Lung (tissue), 12 donors: ENCODE results near the gene LTA. TPM values are rescaled to one million over a fixed set of nuclear protein-coding genes. Genes with fewer than 3 reads are reported as not detected.
A peak's percentile ranks its signal among the peaks of the same experiment; 100 is the strongest.

Source experiments
- ATAC-seq: fragments of 200-7000 bp; cut with Tn5 transposase; one replicate; pipeline ENCODE4 v1.9.1; 2020; ENCODE audit warnings: moderate number of reproducible peaks; ENCODE audit not compliant: insufficient read depth, low FRiP score
- DNase-seq, 3 donors: peaks; one replicate each; pipeline ENCODE4 v3.0.0-alpha.2; 2013 to 2017
- H3K27ac ChIP-seq, 2 donors: one replicate each; pipeline ENCODE4 v1.5.1; 2013; ENCODE audit warnings: mild to moderate bottlenecking in 2 of 2, moderate library complexity in 2 of 2, control low read depth in 1 of 2, inconsistent platforms in 1 of 2, low read depth in 1 of 2, low read length in 1 of 2
- H3K27me3 ChIP-seq, 3 donors: one replicate each; pipeline ENCODE4 v1.5.1; 2013; ENCODE audit warnings: low read length in 2 of 3; ENCODE audit not compliant: control insufficient read depth in 3 of 3, insufficient read depth in 3 of 3
- H3K36me3 ChIP-seq, 4 donors: one replicate each; pipeline ENCODE4 v1.5.1; 2013; ENCODE audit warnings: low read length in 4 of 4, mild to moderate bottlenecking in 1 of 4, moderate library complexity in 1 of 4; ENCODE audit not compliant: control insufficient read depth in 4 of 4, insufficient read depth in 4 of 4
- H3K4me1 ChIP-seq, 5 donors: one replicate each; pipeline ENCODE4 v1.5.1; 2013; ENCODE audit warnings: low read length in 5 of 5, mild to moderate bottlenecking in 2 of 5, moderate library complexity in 1 of 5; ENCODE audit not compliant: control insufficient read depth in 5 of 5, insufficient read depth in 5 of 5
- H3K4me3 ChIP-seq: one replicate; pipeline ENCODE4 v1.5.1; 2013; ENCODE audit warnings: mild to moderate bottlenecking, control low read depth, moderate library complexity
- H3K9ac ChIP-seq, 2 donors: one replicate each; pipeline ENCODE4 v1.5.1; 2013; ENCODE audit warnings: low read length in 2 of 2, control low read depth in 1 of 2; ENCODE audit not compliant: insufficient read depth in 1 of 2
- H3K9me3 ChIP-seq, 4 donors: one replicate each; pipeline ENCODE4 v1.5.1; 2013; ENCODE audit warnings: low read length in 3 of 4, mild to moderate bottlenecking in 1 of 4, moderate library complexity in 1 of 4; ENCODE audit not compliant: control insufficient read depth in 4 of 4, insufficient read depth in 3 of 4
- CTCF ChIP-seq: IDR thresholded peaks from 2 replicates; pipeline ENCODE4 v1.5.1; 2012; ENCODE audit warnings: mild to moderate bottlenecking; ENCODE audit errors: control extremely low read depth, extremely low read depth
- WGBS, 2 donors: extraction: QIAGEN DNeasy Blood & Tissue Kit; methylation state at CpG; one replicate each; pipeline ENCODE4 v1.1.7; 2013; 5-methylcytosine and 5-hydroxymethylcytosine counted together
- polyA plus RNA-seq, 2 donors: library from polyadenylated mRNA; stranded (reverse); fragments of 200-250 nt; gene quantifications; one replicate each; pipeline ENCODE4 v1.2.1, GENCODE V29; 2013
- total RNA-seq, 2 donors: library from RNA; depleted of rRNA in 1 of 2; stranded (reverse); fragments of >200 nt in 1 of 2; gene quantifications; one replicate each; pipeline ENCODE4 v1.2.1, GENCODE V29; 2014 to 2021
- donor health status: control.
- donor health status: control.
- donor health status: Bipolar disorder and iron deficiency.
- donor health status: healthy.
- donor health status: DM: yes; HTN: yes; CAD: no.

Gene LTA
- total and polyA plus RNA-seq, 4 donors: 0.28 to 1.2 (median 0.47) TPM

DNA sequence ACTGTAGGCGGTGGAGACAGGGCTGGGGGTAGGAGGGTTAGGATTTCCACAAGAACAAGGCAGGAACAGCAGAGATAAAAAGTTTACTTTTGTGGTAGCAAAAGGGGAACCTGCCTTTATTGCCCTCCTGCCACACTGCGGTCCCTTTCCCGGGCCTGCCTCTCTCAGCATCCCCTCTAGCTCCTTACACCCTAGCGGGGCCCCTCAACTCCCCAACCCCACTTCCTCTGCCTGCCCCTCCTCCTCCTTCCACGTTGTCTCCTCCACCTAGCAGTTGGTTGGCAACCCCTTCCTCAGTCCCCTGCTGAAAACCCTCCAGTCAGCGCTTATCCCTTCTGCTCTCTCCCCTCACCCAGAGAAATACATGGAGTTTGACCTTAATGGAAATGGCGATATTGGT lies 43.7 kb downstream of the LTA start:
- no peak for DNase-seq
- WGBS, 2 donors: 39 to 52% methylated on average over 7 of the region's 7 CpGs
- no peaks in the 10 kb centered on the region for H3K36me3 ChIP-seq
- no peaks in the 10 kb centered on the region for H3K27me3 ChIP-seq
- no peak for ATAC-seq
- no peak overlapping the region for H3K9ac ChIP-seq
- peak overlapping the region in 1 of 2 donors; percentile 23 for H3K27ac ChIP-seq
- TF ChIP-seq CTCF: no peak
- H3K4me1 ChIP-seq: peaks cover 0 to 20% (median 0%) of the 10 kb centered on the region in 5 donors
- H3K4me3 ChIP-seq: no peak overlapping the region
- no peaks in the 10 kb centered on the region for H3K9me3 ChIP-seq

GRCh38 chr6:31617010-31617409 lies 44.9 kb downstream of the LTA start:
- Histone ChIP-seq H3K4me3 (no peak overlapping the region), H3K9me3 (no peaks in the 10 kb centered on the region), H3K4me1 (peaks cover 0 to 20% (median 2%) of the 10 kb centered on the region in 5 donors), H3K27ac (no peak overlapping the region), H3K36me3 (peaks cover 0 to 4% (median 0%) of the 10 kb centered on the region in 4 donors), H3K27me3 (no peaks in the 10 kb centered on the region), H3K9ac (no peak overlapping the region)
- no peak for TF ChIP-seq CTCF
- ATAC-seq: no peak
- no peak for DNase-seq
- WGBS, 2 donors: 90 to 93% methylated on average over 2 of the region's 2 CpGs

GRCh38 chr6:31619805-31620585 lies 47.9 kb downstream of the LTA start:
- Histone ChIP-seq H3K9ac (peak overlapping the region; percentile 72 to 90), H3K4me3 (peak overlapping the region; percentile 29), H3K4me1 (peaks cover 2 to 17% (median 4%) of the 10 kb centered on the region in 5 donors), H3K27ac (peak overlapping the region; percentile 90 to 100), H3K36me3 (peaks cover 8 to 22% (median 16%) of the 10 kb centered on the region in 4 donors), H3K9me3 (no peaks in the 10 kb centered on the region), H3K27me3 (no peaks in the 10 kb centered on the region)
- 0% methylated on average over 50 of the region's 50 CpGs for WGBS, 2 donors
- no peak for TF ChIP-seq CTCF
- peak; percentile 87 for ATAC-seq
- peak; percentile 99 to 100 (median 100) for DNase-seq
